ENCODE results near the gene RAD18.

RAD18 gene

DNA sequence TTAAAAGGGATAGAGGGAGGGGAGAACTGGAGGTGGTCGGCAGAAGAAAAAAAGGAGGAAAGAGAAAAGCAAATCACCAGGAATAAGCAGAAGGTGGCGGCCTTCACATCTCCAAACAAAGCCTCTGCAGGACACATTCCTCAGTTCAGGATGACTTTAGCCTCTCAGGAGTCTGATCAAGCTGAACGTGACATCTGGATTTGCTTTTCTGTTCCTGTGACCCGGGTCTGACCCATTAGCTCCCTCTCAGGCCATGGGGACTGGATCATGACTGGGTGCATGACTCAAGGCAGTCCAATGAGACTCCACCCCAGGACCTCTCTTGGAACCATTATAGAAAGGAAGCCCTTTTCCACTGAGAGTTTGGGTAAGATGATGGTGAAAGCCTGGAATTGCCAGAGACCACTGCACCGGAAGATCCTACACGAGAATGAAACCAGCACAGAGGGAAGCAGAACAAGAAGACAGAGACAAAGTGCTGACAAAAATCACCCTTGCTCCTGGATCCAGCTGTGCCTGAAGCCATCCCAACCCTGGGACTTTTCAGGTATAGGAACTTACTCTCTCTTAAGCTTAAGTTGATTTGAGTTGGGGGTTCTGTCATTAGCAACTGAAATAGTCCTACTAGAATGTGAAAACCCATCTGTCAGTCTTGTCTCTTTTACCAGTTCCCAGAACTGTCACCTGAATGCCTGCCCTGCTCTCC is 45.4 kb upstream of the RAD18 start:
- no peak for TF ChIP-seq EZH2phosphoT487 (IDR thresholded peaks at IDR 0.05; ENCODE audit: borderline replicate concordance, low read length)
- TF ChIP-seq, protein P1, sequence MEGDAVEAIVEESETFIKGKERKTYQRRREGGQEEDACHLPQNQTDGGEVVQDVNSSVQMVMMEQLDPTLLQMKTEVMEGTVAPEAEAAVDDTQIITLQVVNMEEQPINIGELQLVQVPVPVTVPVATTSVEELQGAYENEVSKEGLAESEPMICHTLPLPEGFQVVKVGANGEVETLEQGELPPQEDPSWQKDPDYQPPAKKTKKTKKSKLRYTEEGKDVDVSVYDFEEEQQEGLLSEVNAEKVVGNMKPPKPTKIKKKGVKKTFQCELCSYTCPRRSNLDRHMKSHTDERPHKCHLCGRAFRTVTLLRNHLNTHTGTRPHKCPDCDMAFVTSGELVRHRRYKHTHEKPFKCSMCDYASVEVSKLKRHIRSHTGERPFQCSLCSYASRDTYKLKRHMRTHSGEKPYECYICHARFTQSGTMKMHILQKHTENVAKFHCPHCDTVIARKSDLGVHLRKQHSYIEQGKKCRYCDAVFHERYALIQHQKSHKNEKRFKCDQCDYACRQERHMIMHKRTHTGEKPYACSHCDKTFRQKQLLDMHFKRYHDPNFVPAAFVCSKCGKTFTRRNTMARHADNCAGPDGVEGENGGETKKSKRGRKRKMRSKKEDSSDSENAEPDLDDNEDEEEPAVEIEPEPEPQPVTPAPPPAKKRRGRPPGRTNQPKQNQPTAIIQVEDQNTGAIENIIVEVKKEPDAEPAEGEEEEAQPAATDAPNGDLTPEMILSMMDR (IDR thresholded peaks at IDR 0.05; ENCODE audit: low read depth, low read length, poor library complexity, severe bottlenecking) = no peak
- H3K36me3 ChIP-seq (ENCODE audit: control insufficient read depth, low read length) = no peaks in the 10 kb centered on the region
- no peaks in the 10 kb centered on the region for H4K20me1 ChIP-seq (ENCODE audit: control insufficient read depth, insufficient read depth, low read depth, low read length)
- H3K9me3 ChIP-seq (ENCODE audit: control insufficient read depth, insufficient read depth, low read length) = no peaks in the 10 kb centered on the region
- H3K4me1 ChIP-seq (ENCODE audit: control insufficient read depth, low read length) = no peaks in the 10 kb centered on the region
- H3K4me3 ChIP-seq (ENCODE audit: low read length) = no peak overlapping the region
- H3K27ac ChIP-seq (ENCODE audit: low read depth, low read length) = no peak overlapping the region
- H3K4me2 ChIP-seq (ENCODE audit: low read length) = no peak overlapping the region
- no peaks in the 10 kb centered on the region for H3K79me2 ChIP-seq (ENCODE audit: control insufficient read depth, low read length)
- H3K9me2 ChIP-seq (replicated peaks; ENCODE audit: control insufficient read depth, low read length) = no peaks in the 10 kb centered on the region
- H3F3A ChIP-seq (ENCODE audit: control insufficient read depth, insufficient read depth) = no peaks in the 10 kb centered on the region
- H3K27me3 ChIP-seq (ENCODE audit: control insufficient read depth, low read length) = peaks cover 4% of the 10 kb centered on the region; the same call in 1 of the 2 replicates

- H3F3A ChIP-seq (ENCODE audit: control insufficient read depth, insufficient read depth) = no peaks in the 10 kb centered on the region
- TF ChIP-seq, protein P1 (IDR thresholded peaks at IDR 0.05; ENCODE audit: low read depth, low read length, poor library complexity, severe bottlenecking) = no peak
- TF ChIP-seq EZH2phosphoT487 (IDR thresholded peaks at IDR 0.05; ENCODE audit: borderline replicate concordance, low read length) = no peak
- H3K4me1 ChIP-seq (ENCODE audit: control insufficient read depth, low read length) = no peaks in the 10 kb centered on the region
- H3K9me2 ChIP-seq (replicated peaks; ENCODE audit: control insufficient read depth, low read length) = no peaks in the 10 kb centered on the region
- H3K4me2 ChIP-seq (ENCODE audit: low read length) = no peak overlapping the region
- no peaks in the 10 kb centered on the region for H4K20me1 ChIP-seq (ENCODE audit: control insufficient read depth, insufficient read depth, low read depth, low read length)
- no peak overlapping the region for H3K4me3 ChIP-seq (ENCODE audit: low read length)
- H3K27me3 ChIP-seq (ENCODE audit: control insufficient read depth, low read length) = peaks cover 4% of the 10 kb centered on the region; the same call in 1 of the 2 replicates
- H3K27ac ChIP-seq (ENCODE audit: low read depth, low read length) = no peak overlapping the region
- H3K79me2 ChIP-seq (ENCODE audit: control insufficient read depth, low read length) = no peaks in the 10 kb centered on the region
- H3K36me3 ChIP-seq (ENCODE audit: control insufficient read depth, low read length) = no peaks in the 10 kb centered on the region
- H3K9me3 ChIP-seq (ENCODE audit: control insufficient read depth, insufficient read depth, low read length) = no peaks in the 10 kb centered on the region
These were observed 44.7 kb upstream of the RAD18 start for GRCh38 chr3:9007928-9008327.

DNA sequence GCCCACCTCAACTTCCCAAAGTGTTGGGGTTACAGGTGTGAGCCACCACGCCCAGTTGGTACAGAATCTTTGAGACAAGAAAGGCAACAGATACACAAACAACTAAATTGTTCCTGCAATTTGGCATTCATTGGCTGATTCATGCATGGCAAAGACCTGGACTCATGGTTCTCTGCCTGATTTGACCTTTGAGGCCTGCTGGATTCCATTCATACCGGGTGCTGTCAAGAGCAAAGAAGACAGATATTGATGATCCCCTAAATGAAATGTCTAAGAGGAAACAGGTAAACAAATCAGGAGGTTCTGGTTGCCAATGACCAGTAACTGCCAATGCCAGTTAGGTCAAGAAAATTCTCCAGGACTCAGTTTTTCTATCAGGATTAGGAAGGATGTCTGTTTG is 43.9 kb upstream of the RAD18 start:
- no peaks in the 10 kb centered on the region for H3F3A ChIP-seq (ENCODE audit: control insufficient read depth, insufficient read depth)
- H3K4me2 ChIP-seq (ENCODE audit: low read length) = no peak overlapping the region
- no peaks in the 10 kb centered on the region for H3K36me3 ChIP-seq (ENCODE audit: control insufficient read depth, low read length)
- H3K27ac ChIP-seq (ENCODE audit: low read depth, low read length) = no peak overlapping the region
- H3K4me1 ChIP-seq (ENCODE audit: control insufficient read depth, low read length) = no peaks in the 10 kb centered on the region
- no peaks in the 10 kb centered on the region for H3K9me3 ChIP-seq (ENCODE audit: control insufficient read depth, insufficient read depth, low read length)
- H3K27me3 ChIP-seq (ENCODE audit: control insufficient read depth, low read length) = peaks cover 5% of the 10 kb centered on the region
- no peak for TF ChIP-seq EZH2phosphoT487 (IDR thresholded peaks at IDR 0.05; ENCODE audit: borderline replicate concordance, low read length)
- TF ChIP-seq, protein P1 (IDR thresholded peaks at IDR 0.05; ENCODE audit: low read depth, low read length, poor library complexity, severe bottlenecking) = no peak
- H3K79me2 ChIP-seq (ENCODE audit: control insufficient read depth, low read length) = no peaks in the 10 kb centered on the region
- no peaks in the 10 kb centered on the region for H4K20me1 ChIP-seq (ENCODE audit: control insufficient read depth, insufficient read depth, low read depth, low read length)
- H3K9me2 ChIP-seq (replicated peaks; ENCODE audit: control insufficient read depth, low read length) = no peaks in the 10 kb centered on the region
- H3K4me3 ChIP-seq (ENCODE audit: low read length) = no peak overlapping the region
